Naive thymus-derived CD8-positive, alpha-beta T cell (primary cell): ENCODE results near the gene TEX51. TPM values are rescaled to one million over a fixed set of nuclear protein-coding genes. Genes with fewer than 3 reads are reported as not detected.
A peak's percentile ranks its signal among the peaks of the same experiment; 100 is the strongest.

Experiments
- ATAC-seq, 2 donors: fragments of 150-1000 bp; cut with Tn5 transposase in 1 of 2; sonication (Bioruptor Pico), chemical (Tn5 transposase) in 1 of 2; 1 replicate in 1 of 2; 2 replicates in 1 of 2; pipeline ENCODE4 v1.10.0; 2021; ENCODE audit warnings: mild to moderate bottlenecking in 2 of 2, moderate library complexity in 2 of 2
- POLR2A ChIA-PET: fragments of 350-600 bp; sonication (Branson Sonifier 250); formaldehyde crosslinking; loops from one replicate; lab custom pipeline; 2021; ENCODE audit warnings: antibody characterized with exemption; lab: Charles Lee
- DNase-seq, 10 donors: peaks; one replicate each; pipeline versions ENCODE4 v3.0.0 to v3.0.0-alpha.2; 2020 to 2022
- H3K27ac Mint-ChIP-seq, 10 donors: one replicate each; pipeline ENCODE4 v1.8.0; 2020 to 2022; ENCODE audit warnings: mild to moderate bottlenecking in 10 of 10, mixed read lengths in 10 of 10, moderate library complexity in 4 of 10, inconsistent platforms in 1 of 10
- H3K27me3 Mint-ChIP-seq, 5 donors: one replicate each; pipeline ENCODE4 v1.8.0; 2021 to 2022; ENCODE audit warnings: mixed read lengths in 5 of 5
- H3K36me3 Mint-ChIP-seq, 3 donors: one replicate each; pipeline ENCODE4 v1.8.0; 2020 to 2022; ENCODE audit warnings: mixed read lengths in 3 of 3, mild to moderate bottlenecking in 2 of 3, inconsistent platforms in 1 of 3
- H3K4me1 Mint-ChIP-seq, 4 donors: one replicate each; pipeline ENCODE4 v1.8.0; 2021 to 2022; ENCODE audit warnings: mixed read lengths in 4 of 4
- H3K4me3 Mint-ChIP-seq, 10 donors: one replicate each; pipeline ENCODE4 v1.8.0; 2020 to 2022; ENCODE audit warnings: mild to moderate bottlenecking in 10 of 10, mixed read lengths in 10 of 10, moderate library complexity in 6 of 10, inconsistent platforms in 1 of 10
- H3K9me3 Mint-ChIP-seq, 9 donors: one replicate each; pipeline ENCODE4 v1.8.0; 2020 to 2022; ENCODE audit warnings: mixed read lengths in 9 of 9, mild to moderate bottlenecking in 3 of 9, inconsistent platforms in 1 of 9, moderate library complexity in 1 of 9
- polyA plus RNA-seq, 3 donors: library from polyadenylated mRNA; unstranded; fragments of 300-500 nt; fragmentation: Illumina TruSeq; gene quantifications; one replicate each; pipeline ENCODE4 v1.2.3, GENCODE V29; 2021
- total RNA-seq, 8 experiments: library from RNA in 2 of 8; stranded (reverse) in 2 of 8; gene quantifications; one replicate each; pipeline ENCODE4 v1.2.3 and lab custom pipeline; 2021 to 2026

TEX51 gene
- total and polyA plus RNA-seq, 5 experiments from 2014 or later: not detected

DNA sequence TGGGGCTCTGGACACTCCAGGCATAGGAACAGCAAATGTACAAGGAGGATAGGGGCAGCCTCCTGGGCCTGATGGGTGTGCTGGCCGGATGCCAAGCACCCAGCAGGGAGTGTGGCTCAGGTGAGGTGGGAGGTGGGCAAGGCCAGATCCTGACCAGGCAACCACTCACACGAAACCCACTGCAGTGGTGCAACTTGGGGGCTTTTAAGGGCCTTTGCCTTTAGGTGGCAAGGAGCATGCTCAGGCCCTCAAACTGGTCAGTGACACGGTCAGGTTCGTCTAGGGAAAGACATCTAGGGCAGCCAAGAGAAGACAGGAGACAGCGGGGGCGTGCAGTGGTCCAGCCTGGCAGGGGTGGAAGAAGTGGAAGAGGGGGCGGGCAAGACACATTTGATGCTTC, 18.4 kb upstream of the TEX51 start:
- no peak overlapping the region for H3K27ac Mint-ChIP-seq
- POLR2A ChIA-PET: no interaction called here
- peaks cover 5 to 18% (median 6%) of the 10 kb centered on the region in 9 donors for H3K9me3 Mint-ChIP-seq
- peaks cover 0 to 13% (median 0%) of the 10 kb centered on the region in 5 donors for H3K27me3 Mint-ChIP-seq
- no peak overlapping the region for H3K4me3 Mint-ChIP-seq
- no peaks in the 10 kb centered on the region for H3K4me1 Mint-ChIP-seq
- no peak for ATAC-seq
- DNase-seq: no peak
- peaks cover 0 to 6% (median 0%) of the 10 kb centered on the region in 3 donors for H3K36me3 Mint-ChIP-seq

DNA sequence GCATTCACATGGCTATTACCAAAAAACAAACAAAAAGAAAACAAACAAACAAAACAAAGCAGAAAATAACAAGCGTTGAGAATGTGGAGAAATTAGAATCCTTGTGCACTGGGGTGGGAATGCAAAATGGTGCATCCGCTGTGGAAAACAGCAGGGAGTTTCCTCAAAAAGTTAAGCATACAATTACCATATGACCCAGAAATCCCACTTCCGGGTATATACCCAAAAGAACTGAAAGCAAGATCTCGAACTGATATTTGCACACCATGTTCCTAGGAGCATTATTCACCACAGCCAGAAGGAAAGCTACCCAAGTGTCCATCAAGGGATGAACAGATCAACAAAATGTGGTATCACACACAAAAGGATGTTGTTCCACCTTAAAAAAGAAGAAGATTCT, 17.9 kb upstream of the TEX51 start:
- DNase-seq (no peak), ATAC-seq (no peak)
- no peaks in the 10 kb centered on the region for H3K4me1 Mint-ChIP-seq
- H3K36me3 Mint-ChIP-seq: peaks cover 0 to under 1% (median 0%) of the 10 kb centered on the region in 3 donors
- H3K4me3 Mint-ChIP-seq: no peak overlapping the region
- H3K27ac Mint-ChIP-seq: no peak overlapping the region
- H3K27me3 Mint-ChIP-seq: peaks cover 0 to 13% (median 0%) of the 10 kb centered on the region in 5 donors
- POLR2A ChIA-PET: no interaction called here
- H3K9me3 Mint-ChIP-seq: peaks cover 0 to 14% (median under 1%) of the 10 kb centered on the region in 9 donors

DNA sequence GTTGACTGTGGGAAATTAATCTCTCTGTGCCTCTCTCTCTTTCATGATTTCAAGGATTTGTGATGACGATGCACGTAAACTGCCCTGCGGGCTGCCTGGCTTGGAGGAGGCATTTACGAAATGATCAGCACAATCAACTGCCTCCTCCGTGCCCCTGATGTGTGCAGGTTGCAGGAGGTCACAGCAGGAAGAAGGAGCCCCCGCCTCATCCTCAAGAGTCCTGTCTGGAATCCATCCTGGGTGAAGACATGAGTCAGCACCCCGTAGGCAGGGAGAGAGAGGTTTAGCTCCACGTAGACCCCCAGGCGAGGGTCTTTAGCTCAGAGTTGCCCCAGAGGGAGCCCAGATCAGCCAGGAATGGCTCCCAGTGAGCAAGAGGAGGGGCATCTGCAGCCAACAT, 17.1 kb upstream of the TEX51 start:
- H3K4me3 Mint-ChIP-seq: no peak overlapping the region
- no peaks in the 10 kb centered on the region for H3K36me3 Mint-ChIP-seq
- H3K27me3 Mint-ChIP-seq: peaks cover 0 to 16% (median 4%) of the 10 kb centered on the region in 5 donors
- no peak overlapping the region for H3K27ac Mint-ChIP-seq
- H3K4me1 Mint-ChIP-seq: peaks cover 2 to 5% (median 3%) of the 10 kb centered on the region in 4 donors
- DNase-seq: no peak
- peaks cover 0 to 6% (median 0%) of the 10 kb centered on the region in 9 donors for H3K9me3 Mint-ChIP-seq
- ATAC-seq: no peak
- POLR2A ChIA-PET: no interaction called here

DNA sequence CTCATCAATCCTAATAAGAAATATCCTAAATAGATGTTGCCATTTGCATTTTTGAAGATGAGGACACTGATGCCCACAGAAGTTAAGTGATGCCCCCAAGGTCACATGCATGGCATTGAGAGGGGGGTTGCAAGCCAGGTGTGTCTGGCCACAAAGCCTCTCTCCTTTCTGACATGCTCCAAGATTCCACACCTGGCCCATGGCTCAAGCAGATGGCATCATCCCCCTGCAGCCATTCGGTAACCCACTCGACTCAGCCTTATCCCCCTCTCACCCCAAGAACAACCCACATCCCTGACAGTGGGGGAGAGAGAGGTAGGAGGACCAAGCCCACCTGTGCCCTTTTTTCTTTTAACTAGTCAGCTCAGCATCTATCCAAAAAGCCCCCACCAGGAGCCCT, 16.5 kb upstream of the TEX51 start:
- H3K9me3 Mint-ChIP-seq: no peaks in the 10 kb centered on the region
- no peak for ATAC-seq
- peaks cover 2 to 22% (median 9%) of the 10 kb centered on the region in 5 donors for H3K27me3 Mint-ChIP-seq
- DNase-seq: no peak
- H3K4me3 Mint-ChIP-seq: no peak overlapping the region
- H3K36me3 Mint-ChIP-seq: peaks cover 0 to 2% (median 0%) of the 10 kb centered on the region in 3 donors
- POLR2A ChIA-PET: no interaction called here
- no peak overlapping the region for H3K27ac Mint-ChIP-seq
- peaks cover 2 to 9% (median 7%) of the 10 kb centered on the region in 4 donors for H3K4me1 Mint-ChIP-seq

DNA sequence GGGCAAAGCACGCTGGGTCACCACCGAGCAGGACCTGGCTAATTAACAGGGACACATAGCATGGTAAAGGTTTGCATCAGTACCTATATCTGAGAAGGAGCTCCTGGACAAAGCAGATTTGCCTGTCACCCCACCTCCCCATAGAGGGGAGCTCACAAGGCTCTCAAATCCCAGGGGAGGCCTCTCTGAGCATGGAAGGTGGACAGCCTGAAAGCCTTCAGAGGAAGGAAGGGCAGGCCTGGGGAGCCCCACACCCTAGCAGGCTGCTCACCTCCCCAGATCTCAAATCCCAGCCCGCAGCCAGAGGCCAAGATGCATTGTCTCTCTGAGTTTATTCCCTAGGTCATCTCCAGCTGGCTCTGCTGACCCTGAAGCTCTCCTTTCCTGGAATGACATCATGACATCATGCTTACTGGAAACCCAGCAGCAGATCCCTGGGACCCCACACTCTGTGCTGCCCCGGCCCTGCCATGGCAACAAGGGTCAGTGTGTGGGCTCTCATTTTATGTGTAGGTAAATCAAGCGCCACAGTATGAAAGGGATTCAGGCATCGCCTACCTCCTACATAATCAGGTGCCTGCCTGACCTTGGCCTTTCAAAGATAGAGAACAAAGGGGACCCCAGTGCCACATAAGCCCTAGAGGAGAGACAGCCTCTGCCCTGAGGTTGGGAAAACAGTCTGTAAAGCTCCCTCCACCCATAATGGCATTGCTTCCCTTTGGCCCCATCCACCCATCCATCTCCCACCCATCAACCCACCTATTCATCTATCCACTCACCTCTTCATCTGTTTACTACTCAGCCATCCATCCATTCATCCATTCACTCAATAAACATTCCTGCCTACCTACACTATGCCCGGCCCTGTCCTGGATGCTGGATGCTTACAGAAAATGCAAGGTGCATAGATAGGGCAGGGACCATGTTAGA, 15.7 kb upstream of the TEX51 start:
- H3K27ac Mint-ChIP-seq: no peak overlapping the region
- H3K4me3 Mint-ChIP-seq: no peak overlapping the region
- POLR2A ChIA-PET: no interaction called here
- no peak for DNase-seq
- H3K9me3 Mint-ChIP-seq: no peaks in the 10 kb centered on the region
- no peak for ATAC-seq
- H3K27me3 Mint-ChIP-seq: peaks cover 3 to 25% (median 14%) of the 10 kb centered on the region in 5 donors
- peaks cover 0 to 2% (median 0%) of the 10 kb centered on the region in 3 donors for H3K36me3 Mint-ChIP-seq
- peaks cover 2 to 9% (median 7%) of the 10 kb centered on the region in 4 donors for H3K4me1 Mint-ChIP-seq

DNA sequence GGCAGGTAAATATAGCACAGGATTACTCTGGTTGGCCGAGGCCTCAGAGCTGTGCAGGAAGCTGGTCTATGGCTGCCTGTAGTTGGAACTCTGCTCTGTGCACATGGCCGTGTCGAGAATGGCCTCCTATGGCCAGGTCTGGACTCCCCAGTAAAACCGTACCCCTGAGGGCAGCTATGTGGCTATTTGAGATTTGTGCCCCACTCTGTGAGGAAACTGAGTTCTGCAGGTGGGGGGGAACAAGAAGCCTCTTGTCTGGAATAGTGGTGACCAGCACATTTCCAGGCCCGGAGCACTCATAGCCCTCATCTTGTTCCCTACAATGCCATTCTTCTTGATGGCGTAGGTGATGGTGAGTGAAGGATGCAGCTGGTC, 15.0 kb upstream of the TEX51 start:
- peaks cover 0 to 2% (median 0%) of the 10 kb centered on the region in 3 donors for H3K36me3 Mint-ChIP-seq
- POLR2A ChIA-PET: no interaction called here
- H3K4me1 Mint-ChIP-seq: peaks cover 2 to 9% (median 7%) of the 10 kb centered on the region in 4 donors
- H3K27me3 Mint-ChIP-seq: peaks cover 3 to 25% (median 14%) of the 10 kb centered on the region in 5 donors
- DNase-seq (no peak), ATAC-seq (no peak)
- H3K27ac Mint-ChIP-seq: no peak overlapping the region
- no peak overlapping the region for H3K4me3 Mint-ChIP-seq
- no peaks in the 10 kb centered on the region for H3K9me3 Mint-ChIP-seq

DNA sequence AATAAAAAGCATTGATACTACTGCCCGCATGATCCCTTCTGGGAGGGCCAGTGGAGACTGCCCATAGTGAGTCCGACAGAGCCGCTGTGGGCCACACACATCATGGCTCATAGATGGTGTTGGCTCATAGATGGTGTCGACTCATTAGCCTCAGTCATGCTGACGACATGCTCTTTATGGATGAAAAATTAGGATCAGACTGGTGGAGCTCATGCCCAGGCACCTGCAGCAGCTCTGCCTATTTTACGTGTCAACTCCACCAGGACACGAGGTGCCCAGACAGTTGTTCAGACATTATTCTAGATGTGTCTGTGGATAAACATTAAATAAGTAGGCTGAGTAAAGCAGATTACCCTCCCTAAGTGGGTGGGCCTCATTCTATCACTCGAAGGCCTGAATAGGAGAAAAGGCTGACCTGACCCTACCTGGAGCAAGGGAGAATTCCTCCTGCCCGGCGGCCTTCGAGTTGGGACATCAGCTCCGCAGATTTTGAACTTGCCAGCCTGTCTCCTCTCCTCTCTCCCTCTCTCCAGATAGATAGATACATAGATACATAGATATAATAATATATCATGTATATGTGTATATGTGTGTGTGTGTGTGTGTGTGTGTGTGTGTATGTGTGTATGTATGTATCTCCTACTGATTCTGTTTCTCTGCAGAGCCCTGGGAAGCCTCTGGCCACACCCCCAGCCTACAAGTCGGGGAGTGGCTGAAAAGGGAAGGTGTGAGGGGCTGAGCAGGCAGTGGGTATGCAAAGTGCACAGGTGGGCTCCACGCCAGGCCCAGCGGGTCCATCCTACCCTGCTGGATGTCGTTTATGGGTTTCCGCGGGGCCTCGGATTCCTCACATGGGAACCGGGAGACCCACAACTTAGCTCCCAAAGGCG, 13.6 kb upstream of the TEX51 start:
- Mint-ChIP-seq H3K9me3 (no peaks in the 10 kb centered on the region), H3K27ac (no peak overlapping the region), H3K36me3 (peaks cover 0 to 2% (median 0%) of the 10 kb centered on the region in 3 donors), H3K27me3 (peaks cover 3 to 29% (median 14%) of the 10 kb centered on the region in 5 donors), H3K4me3 (no peak overlapping the region), H3K4me1 (peaks cover 2 to 9% (median 7%) of the 10 kb centered on the region in 4 donors)
- no peak for ATAC-seq
- POLR2A ChIA-PET: no interaction called here
- no peak for DNase-seq

DNA sequence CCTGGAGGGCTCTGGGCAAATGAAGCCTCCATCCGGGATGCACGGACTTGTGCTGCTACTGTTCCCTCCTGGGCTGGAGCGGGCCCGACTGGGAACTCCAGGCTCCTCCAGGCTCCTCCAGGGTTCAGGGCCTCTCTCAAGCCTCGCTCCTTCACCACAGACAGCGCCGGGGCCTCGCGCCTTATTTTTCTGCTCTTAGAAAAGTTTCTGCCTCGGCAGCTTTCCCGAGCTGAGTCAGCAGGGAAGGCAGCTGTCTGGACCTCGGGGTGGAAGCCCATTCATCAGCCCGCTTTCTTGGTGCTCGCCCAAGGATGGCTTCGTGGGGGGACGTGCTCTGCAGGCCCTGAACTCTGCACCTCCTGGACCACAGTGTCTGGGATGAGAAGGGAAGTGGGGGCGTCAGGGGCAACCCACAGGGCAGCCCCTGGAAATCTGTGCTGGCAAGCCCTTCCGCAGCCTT, 12.9 kb upstream of the TEX51 start:
- no peak overlapping the region for H3K27ac Mint-ChIP-seq
- H3K4me3 Mint-ChIP-seq: peak overlapping the region in 2 of 10 donors; percentile 8 to 77
- DNase-seq: no peak
- peaks cover 0 to 2% (median 0%) of the 10 kb centered on the region in 3 donors for H3K36me3 Mint-ChIP-seq
- POLR2A ChIA-PET: no interaction called here
- H3K9me3 Mint-ChIP-seq: no peaks in the 10 kb centered on the region
- H3K4me1 Mint-ChIP-seq: peaks cover 2 to 9% (median 7%) of the 10 kb centered on the region in 4 donors
- no peak for ATAC-seq
- H3K27me3 Mint-ChIP-seq: peaks cover 3 to 30% (median 14%) of the 10 kb centered on the region in 5 donors

DNA sequence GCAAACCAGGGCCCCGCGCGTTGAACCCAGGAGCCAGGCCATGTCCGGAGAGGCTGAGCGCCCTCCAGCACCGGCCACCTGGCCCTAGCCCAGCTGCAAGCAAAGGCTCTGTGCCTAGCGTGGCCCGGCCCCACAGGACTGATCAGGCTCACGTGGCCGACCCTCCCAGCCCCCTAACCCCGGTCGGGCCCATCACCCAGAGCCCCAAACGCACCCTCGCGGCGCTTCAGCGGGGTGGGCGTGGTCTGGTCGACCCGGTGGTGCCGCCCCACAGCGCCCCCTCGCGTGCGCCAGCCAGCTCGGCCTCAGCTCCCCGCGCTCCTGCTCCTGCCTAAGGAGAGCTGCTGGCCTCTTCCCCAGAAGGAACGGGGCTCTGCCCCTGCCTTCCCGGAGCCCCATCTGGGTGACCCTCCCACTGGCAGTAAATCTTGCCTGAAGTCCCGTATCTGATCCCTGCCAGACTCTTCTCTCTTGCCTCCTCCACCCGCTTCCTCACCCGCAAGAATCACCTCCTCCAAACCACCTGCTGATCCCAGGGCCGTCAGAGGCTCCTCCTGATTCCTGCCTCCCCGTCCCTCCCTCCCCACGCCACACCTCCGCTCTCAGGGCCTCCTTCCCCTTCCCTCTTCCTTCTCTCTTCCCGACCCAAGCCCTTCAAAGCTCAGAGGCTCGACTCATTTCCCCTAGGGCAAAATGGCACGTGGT, 12.3 kb upstream of the TEX51 start:
- Mint-ChIP-seq H3K9me3 (no peaks in the 10 kb centered on the region), H3K4me1 (peaks cover 4 to 9% (median 7%) of the 10 kb centered on the region in 4 donors), H3K27ac (peak overlapping the region in 2 of 10 donors; percentile 15 to 56), H3K27me3 (peaks cover 3 to 36% (median 14%) of the 10 kb centered on the region in 5 donors), H3K4me3 (peak overlapping the region in 9 of 10 donors; percentile 39 to 87 (median 64)), H3K36me3 (peaks cover 0 to 2% (median 0%) of the 10 kb centered on the region in 3 donors)
- ATAC-seq: peak; percentile 72 to 85
- peak in 8 of 10 donors; percentile 13 to 59 (median 50) for DNase-seq
- POLR2A ChIA-PET: no interaction called here

DNA sequence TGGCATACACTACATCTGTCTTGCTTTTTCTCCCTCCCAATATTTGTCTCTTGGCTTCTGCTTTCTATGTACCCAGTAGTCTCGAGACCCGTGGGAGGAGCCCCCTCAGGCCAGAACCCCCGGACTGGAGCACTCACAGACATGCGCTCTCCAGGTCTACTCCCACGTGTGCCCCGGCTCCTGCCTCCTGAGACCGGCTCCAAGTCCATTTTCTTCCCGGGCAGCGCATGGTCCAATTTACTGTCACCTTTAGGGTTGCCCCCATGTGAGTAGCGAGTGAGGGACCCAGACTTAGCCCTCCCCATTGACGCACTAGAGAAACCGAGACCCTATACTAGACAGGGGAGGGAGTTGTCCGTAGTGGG, 11.8 kb upstream of the TEX51 start:
- ATAC-seq (no peak), DNase-seq (no peak)
- H3K4me1 Mint-ChIP-seq: peaks cover 4 to 9% (median 7%) of the 10 kb centered on the region in 4 donors
- H3K27me3 Mint-ChIP-seq: peaks cover 3 to 33% (median 14%) of the 10 kb centered on the region in 5 donors
- POLR2A ChIA-PET: no interaction called here
- H3K36me3 Mint-ChIP-seq: peaks cover 0 to 2% (median 0%) of the 10 kb centered on the region in 3 donors
- peak overlapping the region in 6 of 10 donors; percentile 28 to 87 (median 71) for H3K4me3 Mint-ChIP-seq
- H3K27ac Mint-ChIP-seq: peak overlapping the region in 1 of 10 donors; percentile 15
- no peaks in the 10 kb centered on the region for H3K9me3 Mint-ChIP-seq

DNA sequence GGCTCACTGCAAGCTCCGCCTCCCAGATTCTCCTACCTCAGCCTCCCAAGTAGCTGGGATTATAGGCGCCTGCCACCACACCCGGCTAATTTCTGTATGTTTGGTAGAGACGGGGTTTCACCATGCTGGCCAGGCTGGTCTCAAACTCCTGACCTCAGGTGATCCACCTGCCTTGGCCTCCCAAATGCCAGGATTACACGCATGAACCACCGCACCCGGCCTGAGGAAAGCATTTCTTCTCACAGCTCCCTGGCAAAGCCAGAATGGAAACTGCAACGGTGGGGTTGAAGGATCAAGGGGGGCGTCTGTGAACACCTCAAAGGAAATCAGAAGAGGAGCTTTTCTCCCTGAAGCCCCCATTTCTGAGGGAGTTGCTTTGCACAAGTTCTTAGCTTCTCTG, 11.2 kb upstream of the TEX51 start:
- H3K4me1 Mint-ChIP-seq: peaks cover 4 to 9% (median 7%) of the 10 kb centered on the region in 4 donors
- DNase-seq (no peak), ATAC-seq (no peak)
- POLR2A ChIA-PET: no interaction called here
- H3K36me3 Mint-ChIP-seq: peaks cover 0 to 2% (median 0%) of the 10 kb centered on the region in 3 donors
- peaks cover 3 to 33% (median 14%) of the 10 kb centered on the region in 5 donors for H3K27me3 Mint-ChIP-seq
- peak overlapping the region in 1 of 10 donors; percentile 77 for H3K4me3 Mint-ChIP-seq
- H3K9me3 Mint-ChIP-seq: no peaks in the 10 kb centered on the region
- peak overlapping the region in 1 of 10 donors; percentile 18 for H3K27ac Mint-ChIP-seq

DNA sequence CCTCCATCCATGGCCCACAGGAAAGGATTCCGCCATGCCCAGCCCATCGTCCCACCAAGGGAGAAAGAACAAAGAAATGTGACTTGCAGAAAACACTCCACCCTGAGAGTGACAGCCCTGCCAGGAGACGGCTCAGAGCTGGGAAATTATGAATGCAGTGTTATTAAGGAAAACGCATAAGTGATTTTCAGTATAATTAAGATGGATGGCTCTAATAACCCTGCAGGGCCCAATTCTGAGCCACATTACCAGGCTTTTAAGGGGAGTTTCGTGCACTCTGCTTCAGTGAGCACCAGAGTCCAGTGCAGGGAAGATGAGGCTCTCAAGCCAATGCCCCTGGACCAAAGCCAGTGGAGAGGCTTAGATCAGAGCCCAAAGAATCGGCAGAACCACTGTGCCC, 10.6 kb upstream of the TEX51 start:
- POLR2A ChIA-PET: no interaction called here
- Mint-ChIP-seq H3K9me3 (no peaks in the 10 kb centered on the region), H3K36me3 (peaks cover 0 to 2% (median 0%) of the 10 kb centered on the region in 3 donors), H3K4me1 (peaks cover 4 to 9% (median 7%) of the 10 kb centered on the region in 4 donors), H3K4me3 (no peak overlapping the region), H3K27ac (no peak overlapping the region), H3K27me3 (peaks cover 3 to 31% (median 14%) of the 10 kb centered on the region in 5 donors)
- ATAC-seq: no peak
- DNase-seq: no peak
